GM18511 (cell line): Measurements from ENCODE around the gene MANSC1.
"Not testable (repeated sequence)": the region's sequence is repeated elsewhere in the genome, so short reads cannot be mapped to it uniquely, and the experiment has no call there.

Experiments used
- ATAC-seq: cut with Tn5 transposase; IDR thresholded peaks from one replicate; pipeline ENCODE4 v1.9.1; 2021; ENCODE audit warnings: mild to moderate bottlenecking, moderate library complexity; ENCODE audit not compliant: unreplicated experiment

Gene MANSC1

DNA sequence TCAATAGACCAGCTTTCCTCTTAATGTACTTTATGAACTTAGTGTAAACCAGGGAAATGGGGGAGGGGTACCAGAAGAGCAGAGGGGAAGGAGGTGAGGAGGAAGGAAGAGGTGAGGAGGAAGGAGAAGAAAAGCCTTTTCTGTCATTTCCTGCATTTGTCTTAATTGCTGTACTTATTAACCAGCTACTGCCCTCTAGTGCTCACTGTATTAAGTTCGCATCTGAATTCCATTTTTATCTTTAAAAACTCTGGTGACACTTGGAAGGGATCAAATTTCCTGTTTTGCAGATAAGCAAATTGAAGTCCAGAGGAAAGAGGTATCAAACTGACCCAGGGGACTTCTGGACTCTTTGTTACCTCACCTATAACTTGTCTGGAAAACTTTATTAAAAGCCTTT, 22.2 kb downstream of the MANSC1 start:
- ATAC-seq, result no peak

DNA sequence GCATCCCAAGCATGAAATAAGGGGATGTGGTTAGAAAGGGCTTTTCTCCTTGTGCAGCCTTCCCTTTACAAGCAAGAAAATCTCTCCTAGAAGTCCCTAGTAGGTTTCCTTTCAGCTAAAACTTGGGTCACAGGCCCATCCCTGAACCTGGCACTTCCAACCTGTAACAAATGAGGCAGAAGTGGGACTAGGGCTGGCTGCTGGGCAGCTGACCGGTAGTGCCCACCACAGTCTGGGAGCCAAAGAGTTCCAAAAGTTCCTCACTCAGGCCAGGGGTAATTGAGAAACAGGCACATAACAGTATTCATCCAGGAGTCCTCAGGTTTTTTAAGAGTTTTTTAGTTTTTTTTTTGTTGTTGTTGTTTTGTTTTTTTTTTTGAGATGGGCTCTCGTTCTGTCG, 23.8 kb downstream of the MANSC1 start:
- ATAC-seq, result no peak

DNA sequence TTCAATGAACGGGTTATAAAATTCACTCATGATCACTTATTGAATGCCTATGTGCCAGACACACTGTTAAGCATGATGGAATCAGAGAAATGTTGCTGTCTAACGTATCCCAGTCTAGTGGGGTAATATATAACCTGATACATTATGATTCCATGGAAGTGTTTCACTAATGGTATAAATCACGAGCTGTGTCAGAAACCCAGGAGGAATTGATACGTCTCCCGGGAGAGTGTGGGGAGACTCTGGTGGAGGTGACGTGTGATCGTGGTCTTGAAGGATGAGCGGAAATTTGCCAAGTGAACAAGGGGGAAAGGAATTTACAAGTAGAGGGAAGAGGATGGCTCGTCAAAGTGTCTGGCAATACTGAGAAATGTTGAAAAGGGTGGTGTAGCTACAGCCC, 26.5 kb downstream of the MANSC1 start:
- no peak for ATAC-seq

DNA sequence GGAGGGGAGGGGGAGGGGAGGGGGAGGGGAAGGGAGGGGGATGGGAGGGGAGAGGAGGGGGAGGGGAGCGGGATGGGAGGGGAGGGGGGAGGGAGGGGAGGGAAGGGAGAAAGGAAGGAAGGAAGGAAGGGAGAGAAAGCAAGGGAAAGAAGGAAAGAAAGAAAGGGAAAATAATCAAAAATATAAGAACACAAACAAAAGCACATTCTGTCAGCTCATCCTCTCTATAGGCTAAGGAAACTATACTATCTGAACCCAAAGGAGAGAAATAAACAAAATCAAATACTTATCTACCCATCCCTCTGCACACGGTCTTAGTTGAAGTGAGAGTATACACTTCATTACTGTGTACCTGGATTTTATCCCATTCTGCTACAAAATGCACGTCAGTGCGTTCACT, 26.9 kb downstream of the MANSC1 start:
- ATAC-seq, result no peak

DNA sequence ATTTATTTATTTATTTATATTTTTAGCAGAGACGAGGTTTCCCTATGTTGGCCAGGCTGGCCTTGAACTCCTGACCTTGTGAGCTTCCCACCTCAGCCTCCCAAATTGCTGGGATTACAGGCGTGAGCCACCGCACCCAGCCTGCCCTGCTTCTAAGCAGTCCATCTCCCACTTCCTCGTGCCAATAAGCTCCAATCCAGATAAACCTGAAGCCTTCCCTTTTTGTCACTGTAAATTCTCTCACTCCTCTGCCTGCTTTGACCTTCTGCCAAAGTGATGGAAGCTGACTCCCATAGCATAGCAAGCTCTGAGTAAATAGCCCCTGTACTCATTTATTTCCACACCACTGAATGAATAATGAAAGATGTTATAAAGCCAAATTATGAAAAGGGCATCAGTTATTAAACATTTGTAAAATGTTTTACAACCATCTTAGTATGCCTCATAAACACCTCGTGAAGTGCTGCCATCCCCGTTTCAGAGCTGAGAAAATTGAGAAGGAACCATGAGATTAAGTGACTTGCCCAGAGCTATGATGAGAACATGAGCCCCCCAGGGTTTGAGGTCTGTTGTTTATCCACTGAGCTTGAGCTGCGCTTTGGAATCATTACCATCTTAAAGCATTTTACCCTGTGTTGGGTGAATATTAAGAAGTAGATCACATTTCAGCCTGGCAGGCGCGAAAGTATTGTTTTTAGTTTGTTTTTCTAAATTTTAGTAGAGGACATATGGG, 30.4 kb downstream of the MANSC1 start:
- no peak for ATAC-seq

DNA sequence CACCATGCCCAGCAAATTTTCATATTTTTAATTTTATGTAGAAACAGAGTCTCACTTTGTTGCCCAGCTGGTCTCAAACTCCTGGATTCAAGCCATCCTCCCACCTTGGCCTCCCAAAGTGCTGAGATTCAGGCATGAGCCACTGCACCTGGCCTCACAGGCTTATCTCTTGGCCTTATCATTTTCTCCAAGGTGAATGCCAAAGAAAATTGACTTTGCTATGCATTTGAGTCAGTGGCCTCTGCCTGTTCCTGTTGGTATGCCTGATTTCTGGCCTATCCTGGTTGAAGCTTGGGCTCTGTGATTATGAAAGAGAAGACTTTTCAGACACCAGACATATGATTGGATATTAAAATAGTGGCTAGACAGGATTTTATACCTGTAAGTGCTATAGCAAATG, 34.2 kb downstream of the MANSC1 start:
- no peak for ATAC-seq

DNA sequence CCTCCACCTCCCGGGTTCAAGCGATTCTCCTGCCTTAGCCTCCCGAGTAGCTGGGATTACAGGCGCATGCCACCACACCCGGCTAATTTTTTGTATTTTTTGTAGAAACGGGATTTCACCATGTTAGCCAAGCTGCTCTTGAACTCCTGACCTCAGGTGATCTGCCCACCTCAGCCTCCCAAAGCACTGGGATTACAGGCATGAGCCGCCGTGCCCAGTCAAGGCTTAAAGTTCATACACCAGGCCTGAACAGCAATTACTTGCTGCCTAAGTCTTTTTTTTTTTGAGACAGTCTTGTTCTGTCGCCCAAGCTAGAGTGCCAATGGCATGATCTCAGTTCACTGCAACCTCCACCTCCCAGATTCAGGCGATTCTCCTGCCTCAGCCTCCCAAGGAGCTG, 39.3 kb downstream of the MANSC1 start:
- ATAC-seq, result not testable (repeated sequence)

DNA sequence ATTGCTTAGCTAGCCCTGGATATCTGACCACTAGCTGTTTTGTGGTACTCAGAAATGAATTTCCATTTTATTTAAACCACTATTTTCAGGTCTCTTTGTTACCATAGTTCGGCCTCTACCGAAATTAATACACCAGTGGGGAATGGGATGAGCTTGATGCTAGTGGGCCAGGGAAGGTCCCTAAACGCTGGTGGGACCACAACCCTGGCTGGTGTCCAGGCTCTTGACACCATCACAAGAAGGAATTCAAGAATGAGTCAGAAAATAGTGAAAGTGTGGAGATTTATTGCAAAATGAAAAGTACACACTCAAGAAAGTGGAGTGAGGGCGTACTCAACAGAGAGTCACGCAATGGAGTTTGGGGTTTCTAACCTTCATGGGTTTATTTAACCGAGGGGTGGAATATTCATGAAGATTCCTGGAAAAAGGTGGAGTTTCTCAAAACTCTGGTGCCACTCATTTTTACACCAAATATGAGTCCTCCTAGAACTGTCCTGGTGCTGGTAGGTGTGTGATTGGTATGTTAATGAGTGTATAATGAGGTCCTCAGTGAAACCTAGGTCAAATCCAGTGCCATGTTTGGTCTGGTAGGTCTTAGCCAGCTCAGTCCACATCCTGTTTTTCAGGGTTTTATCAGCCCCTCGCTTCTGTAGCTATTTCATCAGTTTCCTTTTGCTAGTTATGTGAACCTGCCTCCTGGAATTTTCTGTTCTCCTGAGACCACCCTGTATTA, 44.3 kb downstream of the MANSC1 start:
- no peak for ATAC-seq

DNA sequence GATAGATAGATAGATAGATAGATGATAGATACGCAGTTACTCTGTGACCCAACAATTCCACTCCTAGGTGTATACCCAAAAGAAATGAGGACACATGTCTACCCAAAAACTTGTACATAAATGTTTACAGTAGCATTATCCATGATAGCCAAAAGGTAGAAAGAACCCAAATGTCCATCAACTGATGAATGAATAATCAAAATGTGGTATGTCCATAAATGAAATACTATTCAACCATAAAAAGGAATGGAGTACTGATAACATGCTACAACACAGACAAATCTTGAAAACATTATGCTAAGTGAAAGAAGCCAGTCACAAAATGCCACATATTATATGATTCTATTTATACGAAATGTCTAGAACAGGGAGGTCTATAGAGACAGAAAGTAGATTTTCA, 47.1 kb downstream of the MANSC1 start:
- no peak for ATAC-seq

DNA sequence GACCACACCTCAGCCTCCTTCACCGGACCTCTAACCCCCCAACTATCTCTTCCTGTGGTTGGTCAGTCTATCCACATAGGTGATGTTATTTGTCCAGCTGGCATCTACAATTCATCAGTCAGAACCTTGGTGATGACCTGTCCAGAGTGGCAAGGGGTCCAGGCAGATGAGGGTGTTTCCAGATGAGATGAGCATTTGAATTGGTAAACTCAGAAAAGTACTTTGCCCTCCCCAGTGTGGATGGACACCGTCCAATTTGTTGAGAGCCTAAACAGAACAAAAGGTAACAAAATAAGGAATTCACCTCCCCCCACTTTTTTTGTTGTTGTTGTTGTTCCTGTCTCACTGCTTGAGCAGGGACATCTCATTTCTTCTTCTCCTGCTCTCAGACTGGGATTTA, 48.9 kb downstream of the MANSC1 start:
- ATAC-seq, result no peak

DNA sequence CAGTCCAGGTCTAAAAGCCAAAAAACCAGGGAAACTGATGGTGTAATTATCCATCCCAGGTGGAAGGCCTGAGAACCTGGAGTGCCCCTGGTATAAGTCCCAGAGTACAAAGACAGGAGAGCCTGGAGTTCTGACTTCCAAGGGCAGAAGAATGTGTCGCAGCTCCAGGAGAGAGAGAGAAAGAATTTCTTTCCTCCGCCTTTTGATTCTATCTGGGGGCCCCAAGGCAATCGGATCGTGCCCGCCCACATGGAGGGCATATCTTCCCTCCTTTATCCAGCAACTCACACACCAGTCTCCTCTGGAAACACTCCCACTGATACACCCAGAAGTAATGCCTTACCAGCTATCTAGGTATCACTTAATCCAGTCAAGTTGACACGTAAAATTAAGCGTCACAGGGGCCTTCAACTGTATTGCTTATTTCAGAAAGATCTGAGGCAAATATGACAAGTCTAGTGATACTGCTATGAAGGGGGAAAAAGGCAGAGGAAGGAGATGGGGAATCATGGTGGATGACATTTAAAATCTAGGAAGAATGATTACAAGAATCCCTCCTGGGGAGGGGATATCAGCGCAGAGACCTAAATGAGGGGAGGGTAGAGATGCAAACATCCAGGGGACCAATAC, 52.7 kb downstream of the MANSC1 start:
- no peak for ATAC-seq

DNA sequence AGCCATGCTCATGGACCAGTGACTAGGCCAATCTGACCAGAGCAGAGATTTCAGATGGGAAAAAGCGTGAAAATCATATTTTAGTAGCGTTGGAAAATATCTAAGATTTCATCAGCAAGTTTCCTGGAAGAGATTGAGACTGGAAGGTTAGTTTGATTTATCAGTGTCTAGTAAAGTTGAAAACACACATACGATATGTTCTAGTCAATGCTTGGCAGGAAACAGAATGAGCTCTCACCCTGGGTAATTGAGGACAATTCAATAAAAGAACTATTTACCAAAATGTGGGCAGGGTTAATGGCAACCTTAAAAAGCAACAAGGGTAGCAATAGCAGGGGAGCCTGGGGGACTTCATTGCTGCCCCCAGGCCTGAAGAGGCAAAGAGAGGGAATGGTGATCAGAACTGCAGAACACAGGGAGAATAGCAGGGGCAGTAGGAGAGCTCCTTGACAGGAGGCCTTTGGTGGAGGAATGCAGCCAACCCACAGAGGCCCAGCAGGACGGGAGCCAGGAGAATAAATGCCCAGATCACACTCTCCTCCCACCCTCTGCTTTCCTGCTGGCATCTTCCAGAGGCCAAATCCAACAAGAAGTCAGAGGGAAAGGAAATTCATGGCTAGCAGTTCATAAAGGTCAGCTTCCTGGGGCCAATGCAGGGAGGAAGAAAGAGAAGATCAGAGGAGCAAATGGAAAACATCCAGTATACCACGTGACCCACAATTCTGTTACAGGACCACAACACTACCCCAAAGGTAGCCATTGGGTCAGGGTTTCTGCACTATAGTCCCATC, 55.6 kb downstream of the MANSC1 start:
- no peak for ATAC-seq

DNA sequence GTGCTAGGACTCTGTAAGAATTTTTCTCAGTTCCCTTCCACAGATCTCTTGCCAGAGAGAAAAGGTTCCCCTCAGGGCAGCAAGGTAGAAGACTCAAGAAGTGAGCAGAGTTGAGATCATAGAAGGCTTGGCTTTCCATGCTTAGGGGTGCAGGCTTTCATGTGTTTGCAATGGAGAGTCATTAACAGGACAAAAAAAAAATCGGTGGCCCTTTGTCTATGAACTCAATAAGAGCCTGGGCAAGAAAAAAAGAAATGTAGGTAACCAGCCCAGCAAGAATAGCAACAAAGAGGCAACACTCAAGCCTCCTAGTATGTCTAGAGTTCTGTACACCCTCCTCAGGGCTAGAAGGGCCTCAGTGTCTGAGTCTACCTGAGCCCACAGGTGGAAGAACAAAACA, 59.8 kb downstream of the MANSC1 start:
- ATAC-seq, result no peak

DNA sequence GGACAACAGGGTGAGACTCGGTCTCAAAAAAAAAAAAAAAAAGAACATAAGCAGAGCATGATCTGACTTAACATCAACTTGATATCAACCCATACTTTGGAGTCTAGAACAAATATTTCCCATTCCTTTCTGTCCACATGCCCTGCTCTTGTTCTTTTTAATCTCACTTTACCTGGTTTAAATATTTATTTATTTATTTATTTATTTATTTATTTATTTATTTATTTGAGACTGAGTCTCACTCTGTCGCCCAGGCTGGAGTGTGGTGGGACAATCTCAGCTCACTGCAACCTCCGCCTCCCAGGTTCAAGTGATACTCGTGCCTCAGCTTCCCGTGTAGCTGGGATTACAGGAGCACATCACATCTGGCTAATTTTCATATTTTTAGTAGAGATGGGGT, 63.6 kb downstream of the MANSC1 start:
- ATAC-seq, result no peak

DNA sequence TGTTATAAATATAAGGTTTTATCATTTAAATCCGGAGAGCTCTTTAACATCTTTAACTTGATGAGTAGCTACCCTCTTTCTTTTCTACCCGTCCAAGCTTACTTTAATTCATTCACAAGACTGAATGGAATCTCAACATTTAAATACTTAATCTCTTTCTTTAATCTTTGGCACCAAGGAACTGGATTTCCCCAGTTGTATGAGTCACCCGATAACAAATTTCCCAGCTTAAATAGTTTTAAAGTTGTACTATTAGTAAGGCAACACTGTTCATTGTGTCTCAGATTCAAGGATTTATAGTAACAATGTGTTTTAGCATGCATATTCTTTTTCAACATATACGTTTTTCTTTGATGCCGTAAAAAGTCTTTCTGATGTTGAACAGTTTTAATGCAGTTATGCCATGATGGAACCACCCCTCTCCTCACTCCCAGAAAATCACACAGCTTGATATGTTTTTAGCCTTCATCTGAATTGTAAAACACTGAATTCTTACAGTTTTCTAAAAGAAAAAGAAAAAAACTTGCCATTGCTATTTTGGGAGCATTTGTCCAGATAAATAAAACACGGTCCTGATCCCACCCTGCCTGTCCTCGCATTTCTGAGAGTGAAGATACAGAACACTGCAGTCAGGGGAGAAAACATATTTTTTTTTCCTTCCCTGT, 67.1 kb downstream of the MANSC1 start:
- no peak for ATAC-seq

DNA sequence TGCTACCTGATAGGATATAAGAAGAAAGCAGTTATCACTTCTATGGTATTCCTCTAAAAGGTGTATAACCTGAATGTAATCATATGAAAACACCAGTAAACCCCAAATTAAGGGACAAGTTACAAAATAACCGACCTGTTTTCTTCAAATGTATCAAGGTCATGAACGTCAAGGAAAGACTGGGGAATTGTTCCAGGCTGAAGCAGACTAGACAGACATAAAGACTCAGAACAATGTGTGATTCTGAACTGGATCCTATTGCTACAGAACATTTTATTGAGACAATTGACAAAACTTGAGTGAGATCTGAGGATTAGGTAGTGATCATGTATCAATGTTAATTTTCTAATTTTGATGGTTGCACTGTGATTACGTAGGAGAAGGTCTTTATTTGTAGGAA, 67.8 kb downstream of the MANSC1 start:
- no peak for ATAC-seq

DNA sequence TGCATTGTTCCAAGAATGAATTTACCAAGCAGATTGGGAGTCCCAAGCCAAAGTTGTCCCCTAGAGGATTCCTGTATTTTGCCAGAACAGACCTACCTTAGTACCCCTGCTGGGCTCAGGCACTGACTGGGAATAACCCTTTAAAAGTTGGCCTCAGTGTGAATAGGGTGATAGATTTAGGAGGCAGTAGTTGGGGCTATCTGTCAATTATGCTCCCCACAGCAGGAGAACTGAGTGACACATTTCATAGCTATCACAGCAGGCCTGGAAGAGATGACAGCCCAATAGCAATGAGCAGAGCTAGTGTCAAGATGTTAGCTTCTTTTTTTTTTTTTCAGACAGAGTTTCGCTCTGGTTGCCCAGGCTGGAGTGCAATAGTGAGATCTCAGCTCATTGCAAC, 68.9 kb downstream of the MANSC1 start:
- no peak for ATAC-seq

DNA sequence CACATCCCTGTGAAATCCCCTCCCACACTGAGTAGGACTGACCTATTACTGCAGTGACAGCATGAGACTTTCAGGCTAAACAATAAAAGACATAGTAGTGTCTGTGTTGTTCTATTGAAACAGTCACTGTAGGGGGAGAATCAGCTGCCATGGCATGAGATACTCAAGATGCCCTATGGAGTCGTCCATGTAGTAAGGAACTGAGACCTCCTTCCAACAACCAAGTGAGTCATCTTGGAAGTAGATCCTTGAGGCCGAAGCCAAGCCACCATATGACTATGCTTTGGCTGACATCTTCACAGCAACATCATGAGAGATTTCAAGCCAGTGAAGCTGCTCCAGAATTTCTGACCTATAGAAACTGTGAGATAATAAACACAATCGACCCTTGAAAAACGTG, 71.1 kb downstream of the MANSC1 start:
- no peak for ATAC-seq
